Lung (tissue), 12 donors: Measurements from ENCODE around the gene CNGB1. TPM values are rescaled to one million over a fixed set of nuclear protein-coding genes. Genes with fewer than 3 reads are reported as not detected.
"Not testable (repeated sequence)": the region's sequence is repeated elsewhere in the genome, so short reads cannot be mapped to it uniquely, and the experiment has no call there.

Experiments used
- ATAC-seq: fragments of 200-7000 bp; cut with Tn5 transposase; one replicate; pipeline ENCODE4 v1.9.1; 2020; ENCODE audit warnings: moderate number of reproducible peaks; ENCODE audit not compliant: insufficient read depth, low FRiP score
- DNase-seq, 3 donors: peaks; one replicate each; pipeline ENCODE4 v3.0.0-alpha.2; 2013 to 2017
- H3K27ac ChIP-seq, 2 donors: one replicate each; pipeline ENCODE4 v1.5.1; 2013; ENCODE audit warnings: mild to moderate bottlenecking in 2 of 2, moderate library complexity in 2 of 2, control low read depth in 1 of 2, inconsistent platforms in 1 of 2, low read depth in 1 of 2, low read length in 1 of 2
- H3K27me3 ChIP-seq, 3 donors: one replicate each; pipeline ENCODE4 v1.5.1; 2013; ENCODE audit warnings: low read length in 2 of 3; ENCODE audit not compliant: control insufficient read depth in 3 of 3, insufficient read depth in 3 of 3
- H3K36me3 ChIP-seq, 4 donors: one replicate each; pipeline ENCODE4 v1.5.1; 2013; ENCODE audit warnings: low read length in 4 of 4, mild to moderate bottlenecking in 1 of 4, moderate library complexity in 1 of 4; ENCODE audit not compliant: control insufficient read depth in 4 of 4, insufficient read depth in 4 of 4
- H3K4me1 ChIP-seq, 5 donors: one replicate each; pipeline ENCODE4 v1.5.1; 2013; ENCODE audit warnings: low read length in 5 of 5, mild to moderate bottlenecking in 2 of 5, moderate library complexity in 1 of 5; ENCODE audit not compliant: control insufficient read depth in 5 of 5, insufficient read depth in 5 of 5
- H3K4me3 ChIP-seq: one replicate; pipeline ENCODE4 v1.5.1; 2013; ENCODE audit warnings: mild to moderate bottlenecking, control low read depth, moderate library complexity
- H3K9ac ChIP-seq, 2 donors: one replicate each; pipeline ENCODE4 v1.5.1; 2013; ENCODE audit warnings: low read length in 2 of 2, control low read depth in 1 of 2; ENCODE audit not compliant: insufficient read depth in 1 of 2
- H3K9me3 ChIP-seq, 4 donors: one replicate each; pipeline ENCODE4 v1.5.1; 2013; ENCODE audit warnings: low read length in 3 of 4, mild to moderate bottlenecking in 1 of 4, moderate library complexity in 1 of 4; ENCODE audit not compliant: control insufficient read depth in 4 of 4, insufficient read depth in 3 of 4
- WGBS, 2 donors: extraction: QIAGEN DNeasy Blood & Tissue Kit; methylation state at CpG; one replicate each; pipeline ENCODE4 v1.1.7; 2013; 5-methylcytosine and 5-hydroxymethylcytosine counted together
- polyA plus RNA-seq, 2 donors: library from polyadenylated mRNA; stranded (reverse); fragments of 200-250 nt; gene quantifications; one replicate each; pipeline ENCODE4 v1.2.1, GENCODE V29; 2013
- total RNA-seq, 2 donors: library from RNA; depleted of rRNA in 1 of 2; stranded (reverse); fragments of >200 nt in 1 of 2; gene quantifications; one replicate each; pipeline ENCODE4 v1.2.1, GENCODE V29; 2014 to 2021
- TF ChIP-seq, protein P1 (sequence below): IDR thresholded peaks from 2 replicates; pipeline ENCODE4 v1.5.1; 2012; ENCODE audit warnings: mild to moderate bottlenecking; ENCODE audit errors: control extremely low read depth, extremely low read depth
- donor health status: control.
- donor health status: control.
- donor health status: Bipolar disorder and iron deficiency.
- donor health status: healthy.
- donor health status: DM: yes; HTN: yes; CAD: no.

CNGB1 gene
- total and polyA plus RNA-seq, 4 donors = 0.14 to 0.43 (median 0.19) TPM

DNA sequence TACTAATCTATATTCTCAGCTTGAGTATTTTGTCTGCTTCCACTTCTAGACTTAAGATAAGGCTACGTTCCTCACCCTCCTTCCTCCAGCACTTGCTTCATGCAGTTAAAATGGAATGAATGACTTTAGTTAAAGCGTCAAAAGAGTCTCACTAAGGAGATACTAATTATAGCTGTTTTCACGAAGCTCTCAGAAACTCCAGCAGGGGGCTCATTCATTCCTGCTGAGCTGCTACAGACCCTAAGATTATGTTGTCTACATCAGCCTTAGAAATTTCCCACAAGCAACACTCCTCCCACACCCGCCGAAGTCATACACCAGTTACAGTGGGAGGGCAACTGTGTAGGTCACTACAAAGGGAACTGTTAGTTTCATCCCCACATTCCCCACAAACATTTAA, 111.6 kb downstream of the CNGB1 start:
- H3K4me1 ChIP-seq = peaks cover 0 to 11% (median 0%) of the 10 kb centered on the region in 5 donors
- no peaks in the 10 kb centered on the region for H3K36me3 ChIP-seq
- WGBS, 2 donors = 41 to 51% methylated on average over 5 of the region's 5 CpGs
- TF ChIP-seq, protein P1, sequence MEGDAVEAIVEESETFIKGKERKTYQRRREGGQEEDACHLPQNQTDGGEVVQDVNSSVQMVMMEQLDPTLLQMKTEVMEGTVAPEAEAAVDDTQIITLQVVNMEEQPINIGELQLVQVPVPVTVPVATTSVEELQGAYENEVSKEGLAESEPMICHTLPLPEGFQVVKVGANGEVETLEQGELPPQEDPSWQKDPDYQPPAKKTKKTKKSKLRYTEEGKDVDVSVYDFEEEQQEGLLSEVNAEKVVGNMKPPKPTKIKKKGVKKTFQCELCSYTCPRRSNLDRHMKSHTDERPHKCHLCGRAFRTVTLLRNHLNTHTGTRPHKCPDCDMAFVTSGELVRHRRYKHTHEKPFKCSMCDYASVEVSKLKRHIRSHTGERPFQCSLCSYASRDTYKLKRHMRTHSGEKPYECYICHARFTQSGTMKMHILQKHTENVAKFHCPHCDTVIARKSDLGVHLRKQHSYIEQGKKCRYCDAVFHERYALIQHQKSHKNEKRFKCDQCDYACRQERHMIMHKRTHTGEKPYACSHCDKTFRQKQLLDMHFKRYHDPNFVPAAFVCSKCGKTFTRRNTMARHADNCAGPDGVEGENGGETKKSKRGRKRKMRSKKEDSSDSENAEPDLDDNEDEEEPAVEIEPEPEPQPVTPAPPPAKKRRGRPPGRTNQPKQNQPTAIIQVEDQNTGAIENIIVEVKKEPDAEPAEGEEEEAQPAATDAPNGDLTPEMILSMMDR = no peak
- no peaks in the 10 kb centered on the region for H3K27me3 ChIP-seq
- no peak overlapping the region for H3K27ac ChIP-seq
- peaks cover 0 to 6% (median 2%) of the 10 kb centered on the region in 4 donors for H3K9me3 ChIP-seq
- DNase-seq (no peak), ATAC-seq (no peak)
- H3K9ac ChIP-seq = no peak overlapping the region
- H3K4me3 ChIP-seq = no peak overlapping the region

DNA sequence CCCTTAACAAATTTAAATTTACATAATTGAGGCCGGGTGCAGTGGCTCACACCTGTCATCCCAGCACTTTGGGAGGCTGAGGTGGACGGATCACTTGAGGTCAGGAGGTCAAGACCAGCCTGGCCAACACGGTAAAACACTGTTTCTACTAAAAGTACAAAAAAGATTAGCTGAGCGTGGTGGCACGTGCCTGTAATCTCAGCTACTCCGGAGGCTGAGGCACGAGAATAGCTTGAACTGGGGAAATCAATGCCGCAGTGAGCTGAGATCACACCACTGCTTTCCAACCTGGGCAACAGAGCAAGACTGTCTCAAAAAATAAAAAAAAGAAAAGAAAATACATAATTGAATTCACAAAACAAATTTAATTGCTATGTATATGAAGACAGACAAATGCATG, 112.3 kb downstream of the CNGB1 start:
- DNase-seq = no peak
- Histone ChIP-seq H3K9ac (no peak overlapping the region), H3K36me3 (no peaks in the 10 kb centered on the region), H3K9me3 (peaks cover 0 to 6% (median 2%) of the 10 kb centered on the region in 4 donors), H3K4me1 (peaks cover 0 to 9% (median 0%) of the 10 kb centered on the region in 5 donors), H3K4me3 (no peak overlapping the region), H3K27ac (no peak overlapping the region), H3K27me3 (no peaks in the 10 kb centered on the region)
- no peak for ATAC-seq
- 63 to 73% methylated on average over 8 of the region's 8 CpGs for WGBS, 2 donors
- TF ChIP-seq, protein P1 = no peak

DNA sequence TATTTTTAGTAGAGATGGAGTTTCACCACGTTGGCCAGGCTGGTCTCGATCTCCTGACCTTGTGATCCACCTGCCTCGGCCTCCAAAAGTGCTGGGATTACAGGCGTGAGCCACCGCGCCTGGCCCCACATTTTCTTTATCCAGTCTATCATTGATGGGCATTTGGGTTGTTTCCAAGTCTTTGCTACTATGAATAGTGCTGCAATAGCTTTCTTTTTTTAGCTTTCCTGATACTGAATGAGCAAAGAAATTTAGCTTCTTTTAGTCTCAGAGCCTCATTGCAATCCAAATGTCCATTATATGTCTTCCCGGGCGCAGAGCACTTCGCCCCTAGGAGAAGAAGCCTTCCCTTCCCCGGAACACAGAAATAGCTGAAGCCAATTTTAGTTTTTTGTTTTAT, 112.9 kb downstream of the CNGB1 start:
- H3K27me3 ChIP-seq, ATAC-seq, H3K9me3 ChIP-seq, H3K4me3 ChIP-seq, H3K9ac ChIP-seq, DNase-seq, H3K27ac ChIP-seq, H3K4me1 ChIP-seq, H3K36me3 ChIP-seq: not testable (repeated sequence)
- WGBS, 2 donors = 70 to 86% methylated on average over 10 of the region's 10 CpGs

DNA sequence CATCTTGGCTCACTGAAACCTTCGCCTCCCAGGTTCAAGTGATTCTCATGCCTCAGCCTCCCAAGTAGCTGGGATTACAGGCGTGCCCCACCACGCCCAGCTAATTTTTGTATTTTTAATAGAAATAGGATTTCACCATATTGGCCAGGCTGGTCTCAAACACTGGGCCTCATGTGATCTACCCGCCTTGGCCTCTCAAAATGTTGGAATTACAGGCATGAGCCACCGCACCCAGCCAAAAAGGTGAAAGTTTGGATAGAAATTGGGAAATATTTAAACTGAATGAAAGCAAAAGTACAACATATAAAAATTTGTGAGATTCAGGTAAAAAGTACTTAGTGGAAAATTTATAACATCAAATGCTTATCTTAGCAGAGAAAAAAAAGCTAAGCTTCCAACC, 115.7 kb downstream of the CNGB1 start:
- Histone ChIP-seq H3K27ac (no peak overlapping the region), H3K4me1 (no peaks in the 10 kb centered on the region), H3K36me3 (no peaks in the 10 kb centered on the region), H3K27me3 (no peaks in the 10 kb centered on the region), H3K9me3 (peaks cover 0 to 6% (median 2%) of the 10 kb centered on the region in 4 donors), H3K9ac (no peak overlapping the region), H3K4me3 (no peak overlapping the region)
- TF ChIP-seq, protein P1 = no peak
- ATAC-seq (no peak), DNase-seq (no peak)
- WGBS, 2 donors = 92 to 93% methylated on average over 5 of the region's 5 CpGs
